Activated T-cell treated with anti-CD3 and anti-CD28 coated beads, Interleukin-2, amount 50 U/mL, for 48 hours (primary cell): Measurements from ENCODE around the gene CHRNE.
"Not testable (repeated sequence)": the region's sequence is repeated elsewhere in the genome, so short reads cannot be mapped to it uniquely, and the experiment has no call there.

Experiments used
- DNase-seq, 2 experiments: peaks; one replicate each; pipeline ENCODE4 v3.0.0-alpha.2; 2020

Gene CHRNE

DNA sequence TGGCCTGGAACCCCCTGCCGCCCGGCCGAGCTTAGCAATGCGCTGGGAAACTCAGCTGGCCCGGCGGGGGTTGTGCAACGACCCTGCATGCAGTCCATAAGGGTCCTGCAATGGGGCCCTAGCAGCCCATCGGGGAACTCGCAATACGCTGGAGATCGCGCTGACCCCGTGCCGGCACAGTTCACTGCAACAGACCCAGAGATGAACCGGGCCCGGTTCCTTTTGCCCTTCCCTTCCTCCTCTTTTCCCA is 36.6 kb upstream of the CHRNE start:
- no peak for DNase-seq

DNA sequence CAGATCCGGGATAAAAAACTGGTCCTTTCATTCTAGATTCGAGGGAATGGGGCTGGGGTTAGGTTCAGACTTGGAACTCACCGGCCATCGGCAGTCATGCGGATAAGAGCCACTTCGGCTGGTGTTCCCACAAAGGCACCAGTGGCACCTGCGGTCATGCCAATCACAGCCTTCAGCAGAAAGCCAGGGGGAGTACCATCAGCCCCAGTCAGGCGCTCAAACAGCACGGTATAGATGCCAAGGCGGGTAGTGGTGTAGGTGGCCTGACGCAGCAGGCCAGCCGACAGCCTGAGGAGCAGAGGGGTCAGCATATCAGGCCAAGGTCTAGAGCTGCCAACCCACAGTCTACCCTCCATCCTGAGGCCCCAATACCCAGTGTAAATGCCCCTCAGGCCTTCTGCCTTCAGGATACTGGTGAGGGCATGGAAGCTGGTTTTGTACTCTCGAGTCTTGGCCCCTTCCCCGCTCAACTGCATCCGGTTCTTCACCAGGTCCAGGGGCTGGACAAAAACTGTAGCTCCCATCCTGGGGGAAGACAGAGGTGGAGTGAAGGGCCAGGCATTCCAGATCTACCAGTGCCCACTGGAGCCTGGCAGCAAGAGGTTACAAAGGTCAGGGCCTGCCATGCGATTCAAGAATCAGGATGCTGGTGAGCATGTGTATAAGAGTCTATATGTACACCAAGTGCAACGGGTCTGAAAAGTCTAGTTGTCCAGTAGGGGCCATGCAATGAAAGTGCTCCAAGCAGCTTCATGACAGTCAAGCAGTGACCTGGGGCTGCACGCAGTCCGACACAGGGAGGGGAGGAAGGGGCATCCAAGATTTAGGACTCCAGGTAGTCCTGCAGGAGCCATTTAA is 36.0 kb upstream of the CHRNE start:
- DNase-seq: peak; percentile 48 to 53

DNA sequence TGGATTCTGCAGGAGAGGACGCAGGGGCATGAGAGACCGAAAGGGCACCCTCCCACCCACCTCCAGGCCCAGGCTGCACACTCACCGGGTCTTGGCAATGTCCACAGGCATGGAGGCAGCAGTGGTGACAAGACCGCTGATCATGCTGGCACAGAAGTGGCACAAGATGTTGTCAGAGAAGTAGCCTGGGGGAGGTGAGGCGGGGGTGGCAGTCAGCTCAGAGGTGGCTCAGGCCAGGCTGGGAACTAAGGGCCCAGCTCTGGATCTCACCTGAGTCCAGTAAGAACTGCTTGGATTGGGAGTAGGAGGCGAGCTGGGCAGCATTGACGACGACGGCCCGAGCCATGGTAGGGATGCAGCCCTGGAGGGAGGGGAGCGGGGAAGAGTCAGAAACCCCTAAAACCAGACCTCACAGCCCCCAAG is 35.2 kb upstream of the CHRNE start:
- DNase-seq: no peak

DNA sequence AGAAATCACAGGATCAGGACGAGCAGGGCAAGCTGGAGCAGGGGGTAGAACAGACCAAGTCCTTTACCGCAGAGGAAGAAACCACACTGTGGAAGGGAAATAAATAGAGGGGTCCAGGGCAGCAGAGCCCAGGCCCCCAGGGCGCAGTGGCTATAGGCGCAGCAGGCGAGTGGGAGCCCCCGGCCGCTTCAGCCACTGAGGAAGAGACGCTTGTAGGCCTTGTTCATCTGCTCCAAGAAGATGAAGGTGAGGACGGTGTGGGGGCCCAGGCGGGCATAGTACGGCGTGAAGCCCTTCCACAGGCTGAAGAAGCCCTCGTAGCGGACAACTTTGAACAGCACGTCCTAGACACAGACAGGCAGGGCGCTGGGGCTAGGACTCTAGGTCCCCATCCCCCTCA is 34.7 kb upstream of the CHRNE start:
- DNase-seq: no peak

DNA sequence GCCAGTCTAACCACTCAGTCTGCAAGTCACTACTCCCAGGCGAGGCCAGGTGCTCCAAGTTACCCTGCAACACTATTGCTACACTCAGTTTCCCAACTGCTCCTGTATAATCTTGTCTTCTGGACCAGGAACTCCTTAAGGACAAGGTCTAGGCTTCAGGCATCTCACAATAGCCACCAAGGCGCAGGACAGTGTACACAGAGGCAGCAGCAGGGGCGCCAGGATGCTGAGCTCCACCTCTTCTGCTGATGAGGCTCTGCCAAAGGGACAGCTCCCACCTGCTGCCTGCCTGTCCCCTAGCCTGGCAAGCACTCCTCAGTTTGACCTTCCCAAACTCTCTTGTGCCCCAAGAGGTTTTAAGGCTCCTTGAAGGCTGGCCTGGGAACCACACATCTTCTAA is 33.5 kb upstream of the CHRNE start:
- no peak for DNase-seq

DNA sequence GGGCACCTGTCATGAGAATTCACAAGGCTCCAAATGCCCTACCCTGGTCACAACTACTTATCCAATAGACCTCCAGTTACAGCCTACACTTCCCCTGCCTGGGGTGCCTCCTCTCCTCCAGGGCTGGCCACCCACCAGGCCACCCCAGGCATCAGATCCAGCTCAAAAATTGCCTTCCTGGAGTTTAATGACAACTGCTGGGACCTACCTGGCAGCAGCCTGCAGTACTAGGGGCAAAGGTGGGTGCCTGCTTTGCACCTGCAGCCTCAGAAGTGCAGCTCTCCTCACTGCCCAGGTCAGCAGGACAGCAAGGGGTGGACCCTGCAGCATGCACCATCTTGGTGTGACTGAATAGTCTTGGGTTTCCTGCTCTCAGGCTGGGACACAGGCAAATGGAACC is 32.8 kb upstream of the CHRNE start:
- no peak for DNase-seq

DNA sequence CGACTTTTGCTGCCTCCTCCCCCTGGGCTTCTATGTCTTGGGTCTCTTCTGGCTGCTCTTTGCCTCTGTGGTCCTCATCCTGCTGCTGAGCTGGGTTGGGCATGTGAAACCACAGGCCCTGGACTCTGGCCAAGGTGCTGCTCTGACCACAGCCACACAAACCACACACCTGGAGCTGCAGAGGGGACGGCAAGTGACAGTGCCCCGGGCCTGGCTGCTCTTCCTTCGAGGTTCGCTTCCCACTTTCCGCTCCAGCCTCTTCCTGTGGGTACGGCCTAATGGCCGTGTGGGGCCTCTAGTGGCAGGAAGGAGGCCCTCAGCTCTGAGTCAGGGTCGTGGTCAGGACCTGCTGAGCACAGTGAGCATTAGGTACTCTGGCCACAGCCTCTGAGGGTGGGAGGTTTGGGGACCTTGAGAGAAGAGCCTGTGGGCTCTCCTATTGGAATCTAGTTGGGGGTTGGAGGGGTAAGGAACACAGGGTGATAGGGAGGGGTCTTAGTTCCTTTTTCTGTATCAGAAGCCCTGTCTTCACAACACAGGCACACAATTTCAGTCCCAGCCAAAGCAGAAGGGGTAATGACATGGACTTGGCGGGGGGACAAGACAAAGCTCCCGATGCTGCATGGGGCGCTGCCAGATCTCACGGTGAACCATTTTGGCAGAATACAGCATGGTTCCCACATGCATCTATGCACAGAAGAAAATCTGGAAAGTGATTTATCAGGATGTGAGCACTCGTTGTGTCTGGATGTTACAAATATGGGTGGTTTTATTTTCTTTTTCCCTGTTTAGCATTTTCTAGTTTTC is 31.5 kb upstream of the CHRNE start:
- DNase-seq: peak; percentile 29 to 39

DNA sequence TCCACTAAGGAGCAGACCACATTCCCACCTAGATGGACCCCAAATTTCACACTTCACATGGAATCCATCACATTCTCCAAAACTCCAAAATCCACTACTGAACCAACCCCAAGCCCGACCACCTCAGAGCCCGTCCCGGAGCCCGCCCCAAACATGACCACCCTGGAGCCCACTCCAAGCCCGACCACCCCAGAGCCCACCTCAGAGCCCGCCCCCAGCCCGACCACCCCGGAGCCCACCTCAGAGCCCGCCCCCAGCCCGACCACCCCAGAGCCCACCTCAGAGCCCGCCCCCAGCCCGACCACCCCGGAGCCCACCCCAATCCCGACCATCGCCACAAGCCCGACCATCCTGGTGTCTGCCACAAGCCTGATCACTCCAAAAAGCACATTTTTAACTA is 30.7 kb upstream of the CHRNE start:
- DNase-seq: no peak

DNA sequence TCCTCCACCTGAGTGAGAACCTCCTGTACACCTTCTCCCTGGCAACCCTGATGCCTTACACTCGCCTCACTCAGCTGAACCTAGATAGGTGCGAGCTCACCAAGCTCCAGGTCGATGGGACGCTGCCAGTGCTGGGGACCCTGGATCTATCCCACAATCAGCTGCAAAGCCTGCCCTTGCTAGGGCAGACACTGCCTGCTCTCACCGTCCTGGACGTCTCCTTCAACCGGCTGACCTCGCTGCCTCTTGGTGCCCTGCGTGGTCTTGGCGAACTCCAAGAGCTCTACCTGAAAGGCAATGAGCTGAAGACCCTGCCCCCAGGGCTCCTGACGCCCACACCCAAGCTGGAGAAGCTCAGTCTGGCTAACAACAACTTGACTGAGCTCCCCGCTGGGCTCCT is 29.9 kb upstream of the CHRNE start:
- no peak for DNase-seq

DNA sequence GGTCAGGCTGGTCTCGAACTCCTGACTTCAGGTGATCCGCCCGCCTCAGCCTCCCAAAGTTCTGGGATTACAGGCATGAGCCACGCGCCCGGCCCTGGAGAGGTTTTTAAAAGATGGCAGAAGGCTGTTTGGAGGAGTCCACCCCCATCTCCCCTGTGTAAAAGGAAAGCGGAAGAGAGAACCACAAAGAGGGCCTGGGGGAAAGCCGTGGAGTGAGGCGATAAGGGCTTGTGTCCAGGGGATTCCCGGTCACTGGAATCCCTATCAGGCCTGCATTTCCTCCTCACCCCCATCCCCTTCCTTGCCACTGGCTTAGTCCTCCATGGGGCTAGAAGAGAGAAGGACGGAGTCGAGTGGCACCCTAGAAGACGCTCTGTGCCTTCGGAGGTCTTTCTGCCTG is 29.1 kb upstream of the CHRNE start, which contains the start of gene GP1BA:
Gene GP1BA, plus strand, starts transcription at position 315 of the 400 bp plus-strand sequence. CDS start 328 bp downstream, outside the sequence.
- DNase-seq: no peak

DNA sequence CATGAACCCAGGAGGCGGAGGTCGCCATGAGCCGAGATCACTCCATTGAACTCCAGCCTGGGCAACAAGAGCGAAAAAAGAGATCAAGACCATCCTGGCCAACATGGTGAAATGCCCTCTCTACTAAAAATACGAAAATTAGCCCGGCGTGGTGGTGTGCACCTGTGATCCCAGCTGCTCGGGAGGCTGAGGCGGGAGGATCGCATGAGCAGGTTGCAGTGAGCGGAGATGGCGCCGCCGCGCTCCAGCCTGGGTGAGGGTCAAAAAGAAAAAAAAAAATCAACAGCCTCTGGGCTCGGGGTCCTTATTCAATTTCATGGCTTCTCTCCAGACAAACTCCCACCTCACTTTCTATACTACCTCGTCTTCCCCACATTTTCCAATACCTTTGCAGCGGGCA is 26.0 kb upstream of the CHRNE start:
- DNase-seq: no peak

DNA sequence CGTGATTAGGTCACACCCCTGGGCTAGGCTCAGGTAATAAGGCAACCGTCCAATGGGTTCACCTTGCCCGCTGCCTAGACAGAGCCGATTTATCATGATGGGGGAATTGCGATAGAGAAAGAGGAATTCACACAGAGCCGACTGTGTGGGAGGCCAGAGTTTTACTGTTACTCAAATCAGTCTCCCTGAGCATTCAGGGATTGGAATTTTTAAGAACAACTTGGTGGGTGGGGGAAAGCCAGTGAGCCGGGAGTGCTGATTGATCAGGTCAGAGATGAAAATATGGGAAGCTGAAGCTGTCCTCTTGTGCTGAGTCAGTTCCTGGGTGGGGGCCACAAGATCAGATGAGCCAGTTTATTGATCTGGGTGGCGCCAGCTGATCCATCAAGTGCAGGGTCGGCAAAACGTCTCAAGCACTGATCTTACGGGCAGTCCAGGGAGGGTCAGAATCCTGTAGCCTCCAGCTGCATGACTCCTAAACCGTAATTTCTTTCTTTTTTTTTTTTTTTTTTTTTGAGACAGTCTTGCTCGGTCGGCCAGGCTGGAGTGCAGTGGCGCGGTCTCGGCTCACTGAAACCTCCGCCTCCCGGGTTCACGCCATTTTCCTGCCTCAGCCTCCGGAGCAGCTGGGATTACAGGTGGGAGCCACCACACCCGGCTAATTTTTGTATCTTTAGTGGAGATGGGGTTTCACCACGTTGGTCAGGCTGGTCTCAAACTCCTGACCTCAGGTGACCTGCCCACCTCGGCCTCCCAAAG is 23.9 kb upstream of the CHRNE start:
- not testable (repeated sequence) for DNase-seq

DNA sequence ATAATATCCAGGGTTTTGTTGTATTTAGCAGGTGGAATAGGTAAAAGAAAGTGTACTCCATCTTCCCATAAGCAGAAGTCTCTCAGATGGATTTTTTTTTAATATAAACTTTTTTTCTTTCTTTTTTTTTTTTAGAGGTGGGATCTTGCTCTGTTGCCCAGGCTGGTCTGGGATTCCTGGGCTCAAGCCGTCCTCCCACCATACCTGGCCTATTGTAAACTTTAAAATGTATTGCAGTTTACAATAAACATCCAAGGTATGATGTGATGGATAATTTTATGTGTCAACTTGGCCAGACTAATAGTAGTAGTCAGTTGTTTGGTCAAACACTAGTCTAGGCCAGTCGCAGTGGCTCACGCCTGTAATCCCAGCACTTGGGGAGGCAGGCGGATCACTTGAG is 18.4 kb upstream of the CHRNE start:
- no peak for DNase-seq

DNA sequence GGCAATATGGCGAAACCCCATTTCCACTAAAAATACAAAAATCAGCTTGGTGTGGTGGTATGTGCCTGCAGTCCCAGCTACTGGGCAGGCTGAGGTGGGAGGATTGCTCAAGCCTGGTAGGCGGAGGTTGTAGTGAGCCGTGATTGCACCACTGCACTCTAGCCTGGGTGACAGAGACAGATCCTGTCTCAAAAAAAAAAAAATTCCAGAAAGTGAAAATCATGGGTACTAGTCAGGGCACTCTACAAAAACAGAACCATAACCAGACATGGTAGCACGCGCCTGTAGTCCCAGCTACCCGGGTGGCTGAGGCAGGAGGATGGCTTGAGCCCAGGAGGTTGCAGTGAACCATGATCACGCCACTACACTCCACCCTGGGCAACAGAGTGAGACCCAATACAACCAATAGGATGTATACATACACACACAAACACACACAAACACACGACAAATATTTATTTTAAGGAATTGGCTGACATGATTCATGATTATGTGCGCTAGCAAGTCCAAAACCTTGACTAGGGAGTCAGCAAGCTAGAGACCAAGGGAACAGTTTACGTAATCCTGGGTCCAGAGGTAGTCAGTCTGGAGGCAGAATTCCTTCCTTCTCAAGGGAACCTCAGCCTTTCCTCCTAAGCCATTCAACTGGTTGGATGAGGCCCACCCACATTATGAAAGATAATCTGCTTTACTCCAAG is 17.6 kb upstream of the CHRNE start:
- no peak for DNase-seq

DNA sequence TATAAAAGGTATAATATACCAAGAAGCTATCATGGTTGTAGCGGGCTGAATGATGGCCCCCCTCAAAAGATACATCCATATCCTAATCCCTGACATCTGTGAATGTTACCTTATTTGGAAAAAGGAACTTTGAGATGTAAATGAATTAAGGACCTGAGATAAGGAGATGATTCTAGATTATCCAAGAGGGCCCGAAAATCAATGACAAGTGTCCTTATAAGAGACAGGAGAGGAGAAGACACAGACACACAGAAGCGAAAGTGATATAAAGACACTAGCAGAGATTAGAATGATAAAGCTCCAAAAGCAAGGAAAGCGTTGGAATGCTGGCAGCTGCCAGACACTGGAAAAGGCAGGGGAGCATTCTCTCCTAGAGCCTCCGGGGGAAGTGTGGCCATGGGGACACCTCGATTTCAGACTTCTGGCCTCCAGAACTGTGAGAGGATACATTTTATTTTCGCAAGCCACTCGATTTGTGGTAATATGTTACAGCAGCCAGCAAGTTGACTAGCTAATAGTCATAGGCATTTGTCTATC is 16.7 kb upstream of the CHRNE start:
- no peak for DNase-seq

DNA sequence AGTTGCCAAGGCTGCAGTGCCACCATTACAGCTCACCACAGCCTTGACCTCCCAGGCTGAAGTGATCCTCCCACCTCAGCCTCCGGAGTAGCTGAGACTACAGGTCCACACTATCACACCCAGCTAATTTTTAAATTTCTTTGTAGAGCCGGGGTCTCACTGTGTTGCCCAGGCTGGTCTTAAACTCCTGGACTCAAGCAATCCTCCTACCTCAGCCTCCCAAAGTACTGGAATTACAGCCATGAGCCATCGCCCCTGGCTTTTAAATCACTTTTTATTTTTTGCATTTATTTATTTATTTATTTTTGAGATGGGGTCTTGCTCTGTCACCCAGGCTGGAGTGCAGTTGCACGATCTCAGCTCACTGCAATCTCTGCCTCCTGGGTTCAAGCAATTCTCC is 11.7 kb upstream of the CHRNE start:
- not testable (repeated sequence) for DNase-seq

DNA sequence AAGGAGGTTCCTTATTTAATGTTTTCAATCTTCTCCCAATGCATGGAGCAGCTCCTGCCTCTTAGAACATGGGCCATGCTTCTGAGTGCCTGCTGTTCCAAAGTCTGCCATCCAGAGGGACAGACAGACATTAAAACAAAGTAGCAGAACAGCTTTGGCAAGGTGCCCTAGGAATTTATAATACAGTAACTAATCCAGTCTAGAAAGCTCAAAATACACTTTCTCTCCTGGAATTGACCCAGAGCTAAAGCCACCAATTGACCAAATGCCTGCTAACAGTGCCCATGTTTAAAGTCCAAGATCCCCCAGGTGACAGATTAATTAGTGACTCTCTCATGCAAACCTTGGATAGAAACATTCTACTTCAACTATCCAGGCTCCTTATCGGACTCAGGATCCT is 11.1 kb upstream of the CHRNE start:
- no peak for DNase-seq

DNA sequence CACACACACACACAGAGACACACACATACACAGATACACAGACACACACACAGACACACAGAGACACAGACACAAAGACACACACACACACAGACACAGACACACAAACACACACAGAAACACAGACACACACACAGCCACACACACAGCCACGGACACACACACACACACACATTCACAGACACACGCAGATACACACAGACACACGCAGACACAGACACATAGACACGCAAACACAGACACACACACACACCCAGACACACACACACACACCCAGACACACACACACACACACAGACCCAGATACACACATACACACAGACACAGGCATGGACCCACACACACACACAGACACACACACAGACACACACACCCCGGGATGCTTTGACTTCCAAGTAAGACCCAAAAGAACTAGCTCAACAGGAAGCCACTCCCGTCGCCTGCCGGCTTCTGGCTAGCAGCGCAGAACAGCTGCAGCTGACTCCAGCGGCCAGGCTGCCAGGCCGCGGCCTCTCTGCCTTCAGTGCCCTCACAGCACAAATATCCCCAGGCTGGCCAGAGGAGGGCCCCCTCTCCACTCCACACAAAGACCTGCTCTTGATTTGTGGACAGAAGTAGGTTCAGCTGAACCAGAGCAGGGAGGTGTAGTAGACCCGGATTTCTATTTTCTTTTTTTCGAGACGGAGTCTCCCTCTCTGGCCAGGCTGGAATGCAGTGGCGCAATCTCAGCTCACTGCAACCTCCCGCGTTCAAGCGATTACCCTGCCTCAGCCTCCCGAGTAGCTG is 6.0 kb upstream of the CHRNE start:
- peak; percentile 79 to 84 for DNase-seq

DNA sequence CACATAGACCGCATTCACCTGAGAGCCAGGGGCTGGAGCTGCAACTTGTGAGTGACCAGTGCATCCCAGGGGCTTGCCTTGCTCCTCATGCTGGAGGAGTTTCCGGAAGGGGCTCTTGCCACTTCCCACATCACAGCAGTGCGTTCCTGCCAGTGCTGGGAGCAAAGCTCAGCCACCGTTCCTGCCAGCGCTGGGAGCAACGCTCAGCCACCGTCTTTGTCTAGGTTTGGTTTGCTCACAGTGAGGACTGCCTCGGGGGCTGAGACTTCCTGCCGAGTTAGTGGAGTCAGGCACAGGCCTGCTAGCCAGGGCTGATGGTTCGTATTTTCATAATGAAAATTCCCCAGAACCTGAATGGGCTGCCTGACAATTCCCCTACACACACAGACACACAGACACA is 5.4 kb upstream of the CHRNE start:
- DNase-seq: peak; percentile 30 to 38

DNA sequence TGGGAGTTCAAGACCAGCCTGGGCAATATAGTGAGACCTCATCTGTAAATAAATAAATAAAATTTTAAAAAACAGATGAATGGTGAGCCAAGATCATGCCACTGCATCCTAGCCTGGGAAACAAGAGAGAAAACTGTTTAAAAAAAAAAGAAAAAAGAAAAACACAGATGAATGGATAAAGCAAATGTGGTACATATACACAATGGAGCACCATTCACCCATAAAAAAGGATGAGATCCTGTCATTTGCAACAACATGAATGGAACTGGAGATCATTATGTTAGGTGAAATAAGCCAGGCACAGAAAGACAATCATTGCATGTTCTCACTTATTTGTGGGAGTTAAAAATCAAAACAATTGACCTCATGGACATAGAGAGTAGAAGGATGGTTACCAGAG is 3.7 kb upstream of the CHRNE start:
- DNase-seq: not testable (repeated sequence)

DNA sequence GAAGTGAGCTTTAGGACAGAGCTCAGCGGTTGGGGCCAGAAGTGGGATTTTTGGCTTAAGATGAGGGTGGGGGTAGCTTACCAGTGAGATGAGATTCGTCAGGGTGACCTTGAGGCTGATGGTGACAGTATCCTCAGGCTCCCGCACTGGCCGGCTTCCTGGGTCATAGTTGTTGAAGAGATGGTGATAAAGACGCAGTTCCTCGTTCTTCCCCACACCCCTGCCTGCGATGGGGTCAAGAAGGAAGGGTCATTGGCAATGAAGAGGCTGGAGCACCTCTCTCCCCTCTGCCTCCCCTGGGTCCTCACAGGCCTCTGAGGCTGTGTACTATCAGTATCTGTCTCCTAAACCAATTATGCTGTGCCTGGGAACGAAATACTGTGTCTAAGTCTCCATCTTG is 358 bp downstream of the CHRNE start:
- DNase-seq: no peak
